Measurements from ENCODE around the gene RNF166.

The RNF166 gene

DNA sequence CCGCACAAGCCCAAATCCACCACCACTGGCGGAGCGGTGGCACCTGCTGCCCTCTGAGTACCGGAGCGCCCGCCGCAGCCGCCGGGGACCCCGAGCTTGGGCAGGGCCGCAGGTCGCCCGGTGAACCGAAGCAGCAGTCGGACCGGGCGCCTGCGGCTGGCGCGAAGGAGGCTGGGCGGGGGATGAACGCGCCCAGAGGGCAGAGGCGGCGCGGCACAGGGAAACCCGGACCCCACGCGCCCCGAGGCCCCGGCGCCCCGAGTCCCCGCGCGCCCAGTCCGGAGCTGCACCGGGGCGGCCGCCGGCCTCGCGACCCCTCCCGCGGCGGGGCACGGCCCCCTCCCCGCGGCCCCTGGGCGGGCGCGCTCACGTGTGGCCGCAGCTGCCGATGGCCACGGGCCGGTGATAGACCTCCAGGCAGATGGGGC lies 393 bp downstream of the RNF166 start:
- no peak for DNase-seq

DNA sequence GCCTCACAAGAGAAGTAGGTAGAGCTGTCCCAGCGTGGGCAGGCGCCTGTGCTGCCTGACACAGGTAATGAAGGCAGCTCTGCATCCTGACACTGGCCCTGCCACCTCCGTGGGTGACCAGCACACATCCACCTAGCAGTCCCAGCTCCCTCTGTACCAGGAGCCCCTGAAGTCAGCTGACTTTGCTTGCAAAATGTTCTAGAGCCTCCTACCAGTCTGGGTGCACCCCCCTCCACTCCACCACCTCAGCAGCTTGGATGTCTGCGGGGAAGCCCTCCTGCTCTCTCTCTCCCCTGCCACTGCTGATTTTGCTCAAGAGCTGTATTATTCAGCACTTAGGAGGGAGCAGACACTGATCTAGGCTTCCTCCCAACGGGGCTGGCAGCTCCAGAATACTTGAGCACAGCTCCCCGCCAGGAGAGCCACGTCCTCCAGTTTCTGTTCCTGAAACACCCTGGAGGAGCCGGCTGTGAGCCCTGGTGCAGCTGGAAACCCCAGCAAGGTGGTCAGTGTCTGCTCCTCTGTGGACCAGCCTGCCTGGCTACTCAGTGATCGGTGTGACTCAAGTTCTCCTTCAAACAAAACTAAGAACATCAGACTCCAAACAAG lies 1.0 kb downstream of the RNF166 start:
- no peak for DNase-seq

DNA sequence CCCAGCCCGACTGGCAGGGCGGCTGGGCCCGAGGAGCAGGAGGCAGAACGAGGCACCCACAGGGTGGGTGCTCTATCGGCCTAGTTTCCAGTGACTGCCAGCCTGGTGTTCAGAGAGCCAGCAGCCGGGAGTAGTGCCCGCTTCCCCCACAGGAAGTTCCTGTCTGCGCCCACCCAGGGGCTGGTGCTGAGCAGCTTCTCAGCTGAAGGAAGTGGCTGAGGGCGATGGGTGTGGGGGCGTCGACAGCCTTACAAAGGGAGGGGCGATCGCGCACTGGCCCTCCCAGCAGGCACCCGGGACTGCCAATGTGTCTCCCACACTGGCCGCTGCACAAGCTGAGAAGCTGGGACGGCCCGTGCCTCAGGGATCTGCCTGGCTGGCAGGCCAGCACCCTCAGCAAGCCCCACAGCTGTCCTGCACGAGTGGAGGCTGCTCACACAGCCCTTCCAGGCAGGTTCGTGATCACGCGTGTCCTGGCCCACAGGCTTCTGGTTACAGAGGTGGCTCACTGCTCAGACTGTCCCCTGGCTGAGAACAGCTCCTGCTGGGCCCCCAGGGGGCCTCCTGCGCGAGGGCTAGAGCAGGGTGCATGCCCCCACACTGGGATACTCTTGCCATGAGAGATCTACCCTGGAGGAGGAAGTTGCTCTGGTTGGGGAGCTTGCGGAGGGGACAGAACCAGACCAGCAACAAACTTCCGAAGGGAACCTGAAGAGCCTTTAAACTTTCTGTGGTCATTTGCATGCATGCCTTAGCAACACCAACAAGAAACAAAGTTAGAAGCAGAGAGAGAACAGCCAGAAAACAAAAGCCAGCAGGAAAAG lies 2.5 kb downstream of the RNF166 start:
- DNase-seq = no peak

DNA sequence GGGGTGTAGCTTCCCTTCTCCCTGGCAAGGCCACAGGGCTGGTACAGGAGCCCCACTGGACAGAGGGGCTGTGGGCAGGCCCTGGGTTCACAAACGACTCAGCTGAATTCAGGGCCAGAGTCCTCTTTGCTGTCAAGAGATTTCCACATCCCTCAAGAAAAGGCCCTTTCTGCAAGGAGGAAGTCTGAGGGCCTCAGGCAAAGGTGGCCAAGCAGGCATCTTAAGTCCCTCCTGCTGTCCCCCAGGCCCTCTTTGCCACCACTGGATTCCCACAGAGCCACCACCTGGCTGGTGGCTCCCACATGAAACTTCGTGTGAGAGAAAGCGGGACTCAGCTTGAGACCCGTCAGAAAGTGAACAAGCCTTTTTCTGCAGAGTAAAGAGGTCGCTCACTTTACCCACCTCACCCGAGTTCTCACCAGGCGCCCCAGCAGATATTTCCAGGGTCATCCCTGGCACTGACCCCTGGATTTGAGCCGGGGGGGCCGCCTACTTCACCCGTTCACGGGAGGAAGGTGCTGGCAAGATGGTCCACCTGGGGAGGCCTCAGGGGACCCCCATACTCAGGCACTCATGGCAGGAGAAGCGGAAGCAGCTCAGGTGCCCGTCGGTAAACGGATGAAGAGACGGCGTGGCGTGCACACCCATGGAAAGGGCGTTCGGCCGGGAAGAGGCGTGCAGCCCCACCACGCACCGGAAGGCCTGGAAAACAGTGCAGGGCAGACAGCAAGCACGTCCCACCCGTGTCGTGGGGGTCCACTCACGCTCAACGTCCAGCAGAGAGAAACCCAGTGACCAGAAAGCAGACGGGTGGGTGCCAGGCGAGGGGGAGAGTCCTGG lies 3.6 kb downstream of the RNF166 start:
- DNase-seq = no peak

DNA sequence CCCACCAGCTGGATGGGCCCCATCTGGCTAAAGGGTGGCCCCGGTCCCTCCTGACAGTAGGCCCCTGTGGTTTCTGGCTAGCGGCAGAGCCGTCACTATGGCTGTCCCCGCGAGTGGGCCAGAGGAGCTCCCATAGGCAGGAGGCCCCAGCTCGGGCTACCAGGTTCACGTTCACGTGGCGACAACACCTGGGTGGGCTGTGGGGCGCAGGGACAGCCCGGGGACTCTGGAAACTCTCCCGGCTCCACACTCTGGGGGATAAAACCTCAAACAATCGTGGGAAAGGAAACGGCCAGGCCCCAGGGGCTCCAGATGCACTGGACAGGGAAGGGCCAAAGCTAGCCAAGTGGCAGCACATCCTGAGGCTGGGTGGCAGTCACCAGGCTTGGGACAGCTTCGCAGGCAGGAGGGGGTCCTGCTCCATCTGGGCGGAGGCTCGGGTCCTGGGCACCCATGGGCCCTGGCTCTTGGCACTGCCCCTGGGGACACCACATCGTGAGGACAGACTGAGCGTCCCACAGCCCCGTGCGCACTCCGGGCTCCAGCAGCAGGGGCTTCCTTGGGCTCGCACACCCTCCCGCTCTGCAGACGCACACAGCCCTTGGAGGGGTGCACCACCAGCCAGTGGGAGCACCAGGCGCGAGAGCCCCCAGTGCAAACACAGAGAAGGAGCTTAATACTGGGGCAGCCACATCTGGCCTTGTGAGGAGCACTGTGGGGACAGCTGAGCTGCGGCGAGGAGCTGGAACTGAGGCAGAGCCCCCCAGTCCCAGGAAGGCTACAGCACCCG lies 4.4 kb downstream of the RNF166 start:
- DNase-seq = no peak

DNA sequence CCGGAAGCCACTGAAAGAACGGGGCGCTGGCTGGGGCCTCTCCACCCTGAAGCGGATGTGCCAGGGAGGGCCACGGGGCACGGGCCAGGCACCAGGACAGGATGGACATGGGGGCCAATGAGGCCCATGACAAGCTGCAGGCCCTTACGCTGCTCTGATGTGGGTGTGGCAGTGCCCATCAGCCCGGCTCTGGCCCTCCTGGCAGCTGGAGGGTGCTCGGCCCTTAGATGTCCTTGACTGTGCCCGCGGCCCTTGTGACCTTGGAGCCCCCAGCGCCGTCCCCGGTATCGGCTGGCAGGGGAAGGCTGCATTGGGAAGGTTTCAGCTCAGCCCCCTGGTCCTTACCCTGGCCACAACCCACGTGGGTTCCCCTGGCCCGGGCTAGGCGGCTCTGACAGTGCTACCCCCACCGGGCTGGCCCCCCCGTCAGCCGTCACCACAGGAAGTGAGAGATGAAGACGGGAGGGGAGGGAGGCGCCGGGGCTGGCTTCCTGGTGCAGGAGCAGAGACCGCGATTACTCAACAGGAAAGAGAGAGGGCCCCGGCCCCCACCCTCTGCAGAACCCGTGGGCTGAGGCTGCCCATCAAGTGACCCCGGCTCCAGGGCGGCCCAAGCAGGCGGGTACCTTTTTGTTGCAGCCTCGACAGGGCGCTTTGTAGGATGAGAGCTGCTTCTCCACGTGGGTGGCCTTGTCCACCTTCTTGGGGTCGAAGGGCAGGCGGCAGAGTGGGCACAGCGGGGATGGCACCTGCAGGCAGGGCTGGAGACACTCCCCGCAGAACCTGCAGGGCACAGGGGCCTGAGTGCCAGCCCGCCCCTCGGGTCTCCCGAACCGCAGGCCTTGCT lies 5.3 kb downstream of the RNF166 start:
- peak; percentile 73 for DNase-seq

DNA sequence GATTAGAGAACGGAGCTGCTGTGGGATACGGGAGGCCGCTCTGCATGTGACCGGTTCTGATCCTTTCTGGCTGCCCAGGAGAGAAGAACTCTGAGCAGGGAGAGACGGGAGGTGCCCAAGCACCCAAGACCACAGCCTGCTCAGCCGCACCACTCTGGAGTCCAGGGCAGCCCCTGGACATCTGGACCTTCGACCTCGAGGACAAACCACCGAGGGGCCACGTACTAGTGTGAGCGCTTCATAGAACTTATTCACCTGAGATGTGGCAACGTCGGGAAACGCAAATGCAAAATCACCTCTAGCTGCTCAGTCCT lies 5.9 kb downstream of the RNF166 start:
- no peak for DNase-seq

DNA sequence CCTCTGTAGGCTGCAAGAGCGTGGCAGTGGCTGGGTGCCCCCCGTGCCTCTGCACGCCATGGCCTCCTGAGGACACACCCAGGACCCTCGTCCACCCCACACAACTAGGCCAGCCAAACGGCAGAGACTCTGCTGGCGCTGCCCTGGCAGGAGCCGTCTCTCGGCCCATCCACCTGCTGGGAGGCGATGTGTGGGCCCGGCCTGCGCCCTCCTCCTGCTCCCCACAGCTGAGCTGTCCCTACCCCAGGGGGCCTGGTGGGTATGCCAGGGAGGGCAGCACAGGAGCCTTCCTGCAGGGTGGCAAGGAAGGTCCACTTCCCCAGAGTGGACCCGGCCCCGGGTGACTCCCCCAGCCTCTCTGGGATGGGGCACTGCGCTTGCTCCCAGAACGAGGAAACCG lies 7.0 kb downstream of the RNF166 start:
- no peak for DNase-seq

DNA sequence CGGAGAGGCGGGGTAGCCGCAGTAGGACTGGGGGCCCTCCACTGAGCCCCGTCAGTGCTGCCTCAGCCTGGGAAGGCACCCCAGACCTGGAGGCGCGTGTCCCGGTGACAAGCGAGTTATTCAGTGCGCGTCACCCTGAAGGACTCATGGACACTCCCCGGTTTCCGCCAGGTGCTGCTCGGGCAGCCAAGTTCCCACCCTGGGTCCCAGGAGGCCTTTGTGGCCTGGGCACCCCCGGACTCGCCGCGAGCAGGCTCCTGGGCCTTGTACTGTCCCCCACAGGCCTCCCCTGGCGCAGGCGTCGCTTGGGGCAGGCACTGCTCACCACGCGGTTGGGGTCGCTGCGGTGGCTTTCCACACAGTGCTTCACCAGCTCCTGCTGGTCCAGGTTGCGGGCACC lies 7.6 kb downstream of the RNF166 start:
- DNase-seq = no peak

DNA sequence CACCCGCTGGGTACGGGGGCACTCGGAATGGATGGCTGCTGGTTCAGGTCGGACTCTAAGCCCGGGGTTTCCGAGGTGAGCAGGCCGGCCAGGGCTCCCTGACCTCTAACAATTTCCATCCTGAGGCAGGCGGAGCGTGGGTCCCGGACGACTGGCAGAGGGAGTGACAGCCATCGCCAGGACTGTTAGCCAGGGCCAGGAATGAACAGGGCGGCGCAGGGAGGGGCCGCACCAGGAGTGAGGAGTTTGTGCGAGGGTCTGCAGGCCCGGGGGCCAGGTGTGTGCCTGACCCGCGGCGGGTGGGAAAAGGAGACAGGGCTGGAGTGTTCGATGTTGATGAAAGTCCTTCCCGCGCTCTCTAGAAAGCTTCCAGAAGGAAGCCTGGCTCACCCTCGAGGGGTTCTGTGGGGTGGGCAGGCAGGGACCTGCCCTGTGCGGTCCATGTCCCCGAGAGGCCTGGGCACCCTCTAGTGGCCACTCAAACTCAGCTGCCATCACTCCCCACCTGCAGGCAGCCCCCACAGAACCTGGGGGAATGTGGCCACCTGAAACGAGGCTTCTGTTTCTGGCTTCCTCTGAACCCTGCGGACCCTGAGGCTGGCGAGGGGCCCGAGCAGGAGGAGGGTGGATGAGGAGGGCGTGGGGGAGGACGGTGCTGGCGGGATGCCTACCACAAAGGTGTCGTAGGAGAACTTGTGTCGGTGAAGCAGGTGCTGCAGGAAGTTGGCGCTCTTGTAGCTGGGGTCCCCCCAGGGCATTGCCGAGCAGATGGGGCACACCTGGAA lies 8.2 kb downstream of the RNF166 start:
- no peak for DNase-seq

DNA sequence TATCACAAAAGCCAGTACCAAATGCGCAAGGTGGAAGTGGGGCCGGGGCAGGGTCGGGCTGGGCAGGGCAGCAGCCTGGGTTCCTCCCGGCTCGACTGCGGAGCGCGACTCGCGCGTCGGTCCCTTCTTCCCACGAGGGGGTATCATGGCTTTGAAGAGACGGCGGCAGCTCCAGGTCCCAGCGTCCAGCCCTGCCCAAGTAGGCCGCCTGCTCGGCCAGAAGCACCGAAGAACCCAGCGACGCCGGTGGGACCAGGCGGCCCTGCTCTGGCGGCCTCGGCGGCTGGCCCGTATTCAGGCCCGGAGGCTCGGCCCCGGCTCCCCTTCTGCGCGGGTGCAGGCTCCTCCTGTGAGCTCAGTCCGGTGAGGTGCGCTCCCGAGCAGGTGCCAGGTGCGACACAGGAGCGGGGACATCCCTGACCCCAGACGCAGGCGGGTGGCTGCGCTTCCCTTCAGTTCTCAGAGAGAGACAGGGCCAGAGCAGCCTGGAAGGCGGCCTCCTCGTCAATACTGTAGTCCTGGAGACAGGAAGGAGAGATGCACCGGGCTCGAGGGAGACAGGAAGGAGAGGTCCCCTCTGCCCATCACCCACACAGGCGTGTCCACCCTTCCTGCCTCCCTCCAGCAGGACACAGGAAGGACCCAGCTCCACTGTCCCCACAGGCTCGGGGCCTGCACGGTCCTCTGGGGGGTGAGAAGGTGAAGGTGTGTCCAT lies 8.9 kb downstream of the RNF166 start:
- DNase-seq = no peak

DNA sequence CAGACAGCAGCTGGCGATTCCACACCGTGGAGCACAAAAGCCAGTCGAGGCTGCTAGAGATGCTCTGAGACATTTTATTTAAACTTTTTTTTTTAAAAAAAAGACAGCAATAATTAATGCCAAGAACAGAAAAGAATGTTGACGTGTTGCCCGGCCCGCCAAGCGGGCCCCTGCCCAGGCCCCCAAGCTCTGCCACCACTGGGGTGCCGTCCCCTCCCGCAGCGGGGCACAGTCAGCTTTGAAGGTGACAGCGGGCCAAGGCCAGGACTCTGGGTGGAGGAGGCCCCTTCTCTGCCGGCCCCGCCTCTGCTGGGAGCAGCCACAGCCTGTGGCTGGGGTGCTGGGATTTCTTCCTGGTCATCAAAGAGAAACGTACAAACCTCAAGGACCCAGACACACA lies 9.8 kb downstream of the RNF166 start:
- DNase-seq = no peak

DNA sequence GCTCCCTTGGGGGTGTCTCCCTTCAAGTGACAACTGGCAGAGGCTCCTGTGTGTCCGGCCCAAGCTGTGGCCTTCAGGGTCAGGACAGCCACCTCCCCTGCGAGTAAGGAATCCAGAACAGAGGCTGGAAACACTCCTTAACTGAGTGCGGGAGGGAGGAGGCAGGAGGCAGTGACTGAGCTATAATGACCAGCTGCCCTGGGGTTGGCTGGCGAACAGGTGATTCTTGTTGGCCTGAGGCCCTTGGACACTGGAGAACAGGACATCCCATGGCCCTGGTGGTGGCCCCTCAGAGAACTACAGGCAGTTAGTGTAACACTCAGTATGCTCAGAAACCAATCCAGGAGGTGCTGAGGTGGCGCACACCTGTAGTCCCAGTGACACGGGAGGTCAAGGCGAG lies 10.5 kb downstream of the RNF166 start:
- no peak for DNase-seq

DNA sequence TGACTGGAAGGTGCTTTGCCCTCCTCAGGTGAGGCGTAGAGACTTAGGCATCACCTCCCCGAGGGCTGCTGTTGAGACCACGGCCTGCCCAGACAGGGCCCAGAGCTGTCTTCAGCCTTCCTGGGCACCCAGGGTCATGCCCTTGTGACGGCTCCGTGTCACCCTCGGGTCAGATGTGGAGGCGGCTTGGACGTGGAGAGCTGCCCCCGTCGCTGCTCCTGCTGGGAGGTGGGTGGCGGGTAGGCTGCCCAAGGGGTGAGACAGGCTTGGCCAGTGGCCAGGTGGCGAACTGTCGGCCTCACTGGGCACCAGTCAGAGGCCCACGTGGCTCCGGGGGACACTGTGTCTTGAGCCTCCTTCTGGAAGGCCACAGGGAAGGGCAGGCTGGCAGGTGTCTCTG lies 11.0 kb downstream of the RNF166 start:
- no peak for DNase-seq

DNA sequence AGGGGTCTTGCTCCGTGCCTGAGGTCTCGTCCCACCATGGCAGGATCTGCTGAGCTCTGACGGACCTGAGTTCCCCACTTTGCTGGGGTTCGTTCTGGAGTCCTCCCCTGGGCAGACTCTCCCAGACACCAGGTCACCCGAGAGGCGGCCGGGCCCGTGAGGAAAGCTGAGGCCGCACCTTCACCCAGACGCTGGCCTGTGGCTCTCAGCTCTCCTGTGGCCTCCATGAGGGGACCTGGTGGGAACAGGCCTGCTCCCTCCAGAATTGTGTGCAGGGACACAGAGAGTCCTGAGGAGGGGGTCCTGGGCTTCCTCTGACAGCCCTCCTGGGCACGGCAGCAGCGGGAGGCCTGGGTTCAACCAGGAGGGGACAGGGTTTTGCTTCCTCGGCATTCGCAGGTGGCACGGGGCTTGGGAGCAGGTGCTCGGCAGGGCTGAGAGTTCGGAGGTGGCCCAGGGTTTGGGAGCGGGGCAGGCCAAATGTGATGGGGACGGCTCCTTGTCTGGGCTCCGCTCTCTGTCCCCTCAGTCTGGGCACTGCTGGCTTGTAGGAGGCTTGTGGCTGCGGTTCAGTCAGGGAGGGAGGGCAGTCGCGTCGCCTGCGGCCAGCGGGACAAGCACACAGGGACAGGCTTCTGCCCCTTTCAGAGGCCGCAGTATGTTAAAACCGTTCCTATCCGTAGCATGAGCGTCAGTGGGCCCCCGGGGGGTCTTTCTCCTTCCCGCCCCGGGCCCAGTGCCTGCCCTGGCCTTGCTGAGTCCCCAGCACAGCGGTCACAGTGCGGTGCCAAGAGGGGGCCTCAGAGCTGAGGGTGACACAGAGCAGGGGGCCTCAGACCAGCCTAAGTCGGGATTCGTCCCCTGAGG lies 11.8 kb downstream of the RNF166 start:
- no peak for DNase-seq

DNA sequence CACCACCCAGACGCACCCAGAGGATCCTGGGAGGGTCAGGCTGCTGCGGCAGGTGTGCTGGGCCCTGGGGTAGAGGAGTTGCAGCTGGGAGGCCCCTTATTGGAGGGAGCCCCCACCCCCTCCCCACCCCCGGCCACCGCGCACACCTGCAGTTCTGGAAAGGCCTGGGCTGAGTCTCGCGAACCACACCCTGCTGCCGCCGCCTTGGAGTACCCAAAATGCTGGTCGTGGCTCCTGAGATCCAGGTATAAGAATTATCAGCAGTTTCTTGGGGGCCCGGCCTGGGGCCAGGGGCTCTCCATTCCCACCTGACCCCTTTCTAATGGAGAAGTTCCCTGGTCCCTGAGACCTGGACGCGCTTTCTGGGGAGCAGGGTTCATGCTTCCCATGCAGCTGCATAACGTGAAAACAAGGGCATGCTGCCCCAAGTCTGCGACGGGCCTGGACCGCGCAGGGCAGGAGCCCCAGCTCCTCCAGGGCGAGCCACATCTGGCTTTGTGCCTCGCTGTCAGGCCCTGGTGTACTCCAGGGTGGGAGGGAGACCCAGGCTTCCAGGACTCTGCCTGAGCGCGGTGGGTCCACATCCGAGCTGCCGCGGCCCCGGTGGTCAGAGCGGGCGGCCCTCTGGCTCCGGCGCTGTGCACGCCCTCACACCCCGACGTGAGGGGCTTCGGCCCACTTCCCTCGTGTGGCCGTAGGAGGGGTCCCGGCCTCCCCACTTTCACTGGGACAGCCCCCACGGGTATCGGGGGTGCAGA lies 12.6 kb downstream of the RNF166 start:
- DNase-seq = no peak

DNA sequence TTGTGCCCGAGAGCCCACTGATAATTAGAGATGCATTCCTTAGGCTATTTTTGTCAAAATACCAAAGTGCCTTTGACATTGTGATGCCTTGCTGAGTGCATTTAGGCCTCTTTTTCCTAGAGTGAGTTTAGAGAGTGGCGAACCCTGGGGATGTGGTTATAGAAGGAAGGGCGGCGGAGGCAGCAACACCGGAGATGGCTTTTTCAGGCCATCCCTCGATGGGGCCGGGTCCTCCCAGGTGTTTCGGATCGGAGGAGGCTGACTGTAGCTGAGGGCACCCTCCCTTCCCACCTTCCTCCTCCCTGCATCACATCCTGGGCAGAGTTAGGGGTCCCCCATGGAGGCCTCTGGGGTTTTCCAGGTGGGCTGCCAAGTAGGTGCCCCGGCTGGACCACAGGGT lies 13.3 kb downstream of the RNF166 start:
- no peak for DNase-seq

DNA sequence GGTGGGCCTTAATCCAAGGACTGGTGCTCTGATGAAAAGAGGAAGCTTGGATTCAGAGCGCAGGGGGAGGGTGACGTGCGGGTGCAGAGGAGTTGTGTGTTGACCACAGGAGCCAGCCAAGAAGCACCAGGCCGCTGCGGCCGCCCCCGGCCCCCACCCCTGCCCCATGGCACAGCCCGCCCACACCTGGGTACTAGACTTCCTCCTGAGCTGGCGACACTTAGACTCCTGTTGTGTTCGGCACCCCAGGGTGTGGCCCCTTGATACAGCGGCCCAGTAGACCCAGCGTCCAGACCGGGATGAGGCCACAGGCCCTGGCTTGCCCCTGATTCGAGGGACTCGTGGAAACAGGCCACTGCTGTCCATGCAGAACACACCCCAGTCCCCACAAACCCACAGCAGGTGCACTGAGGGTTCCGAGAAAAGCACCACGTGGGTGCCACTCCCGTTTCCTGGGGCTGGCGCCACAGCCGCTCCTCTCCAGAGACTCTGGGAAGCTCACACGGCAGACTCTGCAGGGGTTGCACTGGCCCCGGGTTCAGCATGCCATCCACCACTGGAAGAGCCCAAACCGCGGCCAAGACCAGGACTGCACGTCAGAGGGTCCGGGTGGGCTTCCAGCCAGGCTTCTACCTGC lies 14.2 kb downstream of the RNF166 start:
- no peak for DNase-seq

Measured in right hindlimb (tissue), 1 donor.